ENCODE results near the gene QPRT. TPM values are rescaled to one million over a fixed set of nuclear protein-coding genes. Genes with fewer than 3 reads are reported as not detected.
"Not testable (repeated sequence)": the region's sequence is repeated elsewhere in the genome, so short reads cannot be mapped to it uniquely, and the experiment has no call there.

The QPRT gene
- total RNA-seq, 3 donors from 2014 or later (not counting 1 experiment from before 2014, with no cell fraction given): 2.5 to 6.3 (median 4.7) TPM

GRCh38 chr16:29688172-29688571 lies 9.2 kb downstream of the QPRT start:
- intact Hi-C loops (cut with micrococcal nuclease): no loop called here
- peaks cover 4 to 16% of the 10 kb centered on the region in 2 donors for H3K4me1 Mint-ChIP-seq

GRCh38 chr16:29689490-29690351 lies 10.7 kb downstream of the QPRT start:
- peak overlapping the region in 1 of 2 donors; percentile 14 for H3K27ac Mint-ChIP-seq
- H3K4me3 ChIP-seq (ENCODE audit: low read length); ATAC-seq; intact Hi-C loops (cut with micrococcal nuclease); H3K27me3 ChIP-seq (ENCODE audit: control insufficient read depth, insufficient read depth, low read length); H3K9me3 Mint-ChIP-seq; H3K4me3 Mint-ChIP-seq; H3K9me3 ChIP-seq (ENCODE audit: control insufficient read depth, insufficient read depth, low read length); H3K36me3 Mint-ChIP-seq; H3K36me3 ChIP-seq (ENCODE audit: control insufficient read depth, insufficient read depth, low read length); H3K27me3 Mint-ChIP-seq (ENCODE audit: low read depth in 2 of 2); H3K27ac ChIP-seq (ENCODE audit: low read length); DNase-seq: not testable (repeated sequence)
- H3K4me1 Mint-ChIP-seq: peaks cover 4 to 16% of the 10 kb centered on the region in 2 donors
- H3K4me1 ChIP-seq (ENCODE audit: control insufficient read depth, insufficient read depth, low read length): peaks cover 11% of the 10 kb centered on the region
- 85% methylated on average over 23 of the region's 23 CpGs for WGBS (ENCODE audit: insufficient coverage)

More at GRCh38 chr16:29688172-29688571, 9.2 kb downstream of the QPRT start:
- TF ChIP-seq CTCF (IDR thresholded peaks at IDR 0.05): no peak
- Histone ChIP-seq H3K4me3 (ENCODE audit: low read length) (no peak overlapping the region), H3K9me3 (ENCODE audit: control insufficient read depth, insufficient read depth, low read length) (no peaks in the 10 kb centered on the region), H3K27ac (ENCODE audit: low read length) (no peak overlapping the region), H3K27me3 (ENCODE audit: control insufficient read depth, insufficient read depth, low read length) (no peaks in the 10 kb centered on the region), H3K36me3 (ENCODE audit: control insufficient read depth, insufficient read depth, low read length) (no peaks in the 10 kb centered on the region), H3K4me1 (ENCODE audit: control insufficient read depth, insufficient read depth, low read length) (peaks cover 11% of the 10 kb centered on the region)
- H3K9me3 Mint-ChIP-seq: no peaks in the 10 kb centered on the region
- no peak for DNase-seq
- WGBS (ENCODE audit: insufficient coverage): 93% methylated on average over 5 of the region's 5 CpGs
- no peak overlapping the region for H3K4me3 Mint-ChIP-seq
- H3K27ac Mint-ChIP-seq: no peak overlapping the region
- H3K27me3 Mint-ChIP-seq (ENCODE audit: low read depth in 2 of 2): no peaks in the 10 kb centered on the region
- H3K36me3 Mint-ChIP-seq: no peaks in the 10 kb centered on the region
- no peak for ATAC-seq

GRCh38 chr16:29692606-29693005 lies 13.6 kb downstream of the QPRT start:
- intact Hi-C loops (cut with micrococcal nuclease): loop anchor here (1.0 to 2.0 kb wide), 2 partner anchors 156 to 329 kb away; no protein-coding TSS in a partner anchor
- not testable (repeated sequence) for DNase-seq; ATAC-seq; H3K27ac Mint-ChIP-seq; H3K27me3 ChIP-seq (ENCODE audit: control insufficient read depth, insufficient read depth, low read length); H3K27ac ChIP-seq (ENCODE audit: low read length); H3K4me3 ChIP-seq (ENCODE audit: low read length); H3K27me3 Mint-ChIP-seq (ENCODE audit: low read depth in 2 of 2); H3K4me3 Mint-ChIP-seq; H3K9me3 Mint-ChIP-seq; H3K36me3 ChIP-seq (ENCODE audit: control insufficient read depth, insufficient read depth, low read length); H3K4me1 Mint-ChIP-seq; H3K9me3 ChIP-seq (ENCODE audit: control insufficient read depth, insufficient read depth, low read length); H3K36me3 Mint-ChIP-seq
- 96% methylated on average over 26 of the region's 26 CpGs for WGBS (ENCODE audit: insufficient coverage)
- H3K4me1 ChIP-seq (ENCODE audit: control insufficient read depth, insufficient read depth, low read length): peaks cover 11% of the 10 kb centered on the region

- 88% methylated on average over 39 of the region's 41 CpGs for WGBS (ENCODE audit: insufficient coverage)
- ATAC-seq: no peak
- TF ChIP-seq CTCF (IDR thresholded peaks at IDR 0.05): no peak
- no peaks in the 10 kb centered on the region for H3K36me3 ChIP-seq (ENCODE audit: control insufficient read depth, insufficient read depth, low read length)
- Mint-ChIP-seq H3K36me3 (no peaks in the 10 kb centered on the region), H3K4me1 (peaks cover 4 to 15% of the 10 kb centered on the region in 2 donors), H3K9me3 (no peaks in the 10 kb centered on the region), H3K27ac (no peak overlapping the region), H3K27me3 (ENCODE audit: low read depth in 2 of 2) (peaks cover 0 to 3% of the 10 kb centered on the region in 2 donors), H3K4me3 (no peak overlapping the region)
- H3K9me3 ChIP-seq (ENCODE audit: control insufficient read depth, insufficient read depth, low read length): no peaks in the 10 kb centered on the region
- DNase-seq: no peak
- peaks cover 8% of the 10 kb centered on the region for H3K4me1 ChIP-seq (ENCODE audit: control insufficient read depth, insufficient read depth, low read length)
- H3K4me3 ChIP-seq (ENCODE audit: low read length): no peak overlapping the region
- H3K27ac ChIP-seq (ENCODE audit: low read length): no peak overlapping the region
- intact Hi-C loops (cut with micrococcal nuclease): no loop called here
- H3K27me3 ChIP-seq (ENCODE audit: control insufficient read depth, insufficient read depth, low read length): no peaks in the 10 kb centered on the region
Measured at GRCh38 chr16:29694384-29695195, 15.6 kb downstream of the QPRT start.

GRCh38 chr16:29695675-29696074 lies 16.7 kb downstream of the QPRT start:
- H3K4me3 Mint-ChIP-seq; DNase-seq; H3K27me3 Mint-ChIP-seq (ENCODE audit: low read depth in 2 of 2); H3K36me3 ChIP-seq (ENCODE audit: control insufficient read depth, insufficient read depth, low read length); intact Hi-C loops (cut with micrococcal nuclease); H3K9me3 ChIP-seq (ENCODE audit: control insufficient read depth, insufficient read depth, low read length); H3K4me1 ChIP-seq (ENCODE audit: control insufficient read depth, insufficient read depth, low read length); H3K36me3 Mint-ChIP-seq; H3K27me3 ChIP-seq (ENCODE audit: control insufficient read depth, insufficient read depth, low read length); H3K9me3 Mint-ChIP-seq; H3K4me3 ChIP-seq (ENCODE audit: low read length); H3K27ac Mint-ChIP-seq; H3K27ac ChIP-seq (ENCODE audit: low read length); ATAC-seq: not testable (repeated sequence)
- 94% methylated on average over 3 of the region's 3 CpGs for WGBS (ENCODE audit: insufficient coverage)
- peaks cover 8 to 14% of the 10 kb centered on the region in 2 donors for H3K4me1 Mint-ChIP-seq
